ENCODE data around the gene PEAR1. TPM values are rescaled to one million over a fixed set of nuclear protein-coding genes. Genes with fewer than 3 reads are reported as not detected.

Gene PEAR1
- polyA plus RNA-seq, 1 of the 3 experiments (the other 2 are of a cell fraction), result 1.2 TPM

GRCh38 chr1:156937883-156938282 lies 44.4 kb downstream of the PEAR1 start:
- CTCF ChIA-PET, result interaction anchor here (0.6 to 5.0 kb wide), 3 partner anchors 10 to 138 kb away, joined by 3 to 50 read pairs (median 15); no protein-coding TSS in a partner anchor
- TF ChIP-seq FOSL2 (IDR thresholded peaks at IDR 0.05; ENCODE audit: borderline replicate concordance, low read depth) (no peak), FOXM1 (IDR thresholded peaks at IDR 0.05; ENCODE audit: low read depth) (no peak), NRF1 (IDR thresholded peaks at IDR 0.05; ENCODE audit: low read depth, low read length) (no peak), JUND (IDR thresholded peaks at IDR 0.05) (no peak), SIN3A (IDR thresholded peaks at IDR 0.05; ENCODE audit: borderline replicate concordance, low read depth, low read length) (no peak), RAD21 (IDR thresholded peaks at IDR 0.05; ENCODE audit: low read length) (no peak), ELF1 (IDR thresholded peaks at IDR 0.05) (no peak), CHD2 (IDR thresholded peaks at IDR 0.05; ENCODE audit: low read length, partially characterized antibody) (no peak), ZBTB33 (IDR thresholded peaks at IDR 0.05; ENCODE audit: borderline replicate concordance, low read depth) (no peak), USF2 (IDR thresholded peaks at IDR 0.05; ENCODE audit: borderline replicate concordance, low read depth, low read length) (no peak), POLR2AphosphoS5 (IDR thresholded peaks at IDR 0.05; ENCODE audit: low read depth, low read length) (no peak), PBX3 (IDR thresholded peaks at IDR 0.05) (no peak), RXRA (IDR thresholded peaks at IDR 0.05; ENCODE audit: borderline replicate concordance, low read depth) (no peak), MEF2A (IDR thresholded peaks at IDR 0.05; ENCODE audit: borderline replicate concordance, low read depth) (no peak)

GRCh38 chr1:156938813-156939212 lies 45.3 kb downstream of the PEAR1 start:
- no peak overlapping the region for H3K4me3 ChIP-seq (ENCODE audit: low read depth in 2 of 2, low read length in 1 of 2)
- no peaks in the 10 kb centered on the region for H3K4me1 ChIP-seq (ENCODE audit: control insufficient read depth in 1 of 2, insufficient read depth in 2 of 2, low read depth in 1 of 2, low read length in 1 of 2)
- H2AFZ ChIP-seq (ENCODE audit: low read depth), result no peak overlapping the region
- H3K27ac ChIP-seq (ENCODE audit: low read depth in 2 of 2, low read length in 1 of 2), result no peak overlapping the region
- H3K9me2 ChIP-seq, result no peaks in the 10 kb centered on the region
- no peak overlapping the region for H3K9ac ChIP-seq
- H3K9me3 ChIP-seq, result no peaks in the 10 kb centered on the region
- H4K20me1 ChIP-seq (ENCODE audit: insufficient read depth), result no peaks in the 10 kb centered on the region
- peaks cover 11 to 72% of the 10 kb centered on the region in 2 experiments for H3K36me3 ChIP-seq (replicated peaks in 1 of 2; ENCODE audit: control insufficient read depth in 1 of 2, insufficient read depth in 2 of 2, low read length in 1 of 2)
- H3K79me2 ChIP-seq (ENCODE audit: insufficient read depth), result no peaks in the 10 kb centered on the region
- DNase-seq, result no peak
- H3F3A ChIP-seq (replicated peaks; ENCODE audit: insufficient read depth), result no peaks in the 10 kb centered on the region
- POLR2A ChIA-PET, result no interaction called here
- H3K4me2 ChIP-seq, result no peak overlapping the region
- H3K27me3 ChIP-seq (ENCODE audit: insufficient read depth), result no peaks in the 10 kb centered on the region
- WGBS (ENCODE audit: low lambda C conversion rate), result 88% methylated on average over 7 of the region's 7 CpGs
- CTCF ChIA-PET, result interaction anchor here (5.0 kb wide), 1 partner anchor 11 kb away, joined by 50 read pairs; no protein-coding TSS in a partner anchor
- TF ChIP-seq NFIC (IDR thresholded peaks at IDR 0.05; ENCODE audit: borderline replicate concordance) (no peak), FOSL2 (IDR thresholded peaks at IDR 0.05; ENCODE audit: borderline replicate concordance, low read depth) (no peak), FOXJ3 (CRISPR knock-in tag; IDR thresholded peaks at IDR 0.05) (no peak), TAF1 (IDR thresholded peaks at IDR 0.05; ENCODE audit: borderline replicate concordance, low read depth, low read length) (no peak), ELF1 (IDR thresholded peaks at IDR 0.05) (no peak), REST (IDR thresholded peaks at IDR 0.05; ENCODE audit: low read depth, low read length) (no peak), EP300 (IDR thresholded peaks at IDR 0.05; ENCODE audit: borderline replicate concordance in 1 of 2, low read depth in 1 of 2, low read length in 1 of 2) (no peak), FOXM1 (IDR thresholded peaks at IDR 0.05; ENCODE audit: low read depth) (no peak), RAD21 (IDR thresholded peaks at IDR 0.05; ENCODE audit: low read length) (no peak), TEAD4 (IDR thresholded peaks at IDR 0.05; ENCODE audit: borderline replicate concordance, insufficient read depth) (no peak), MAX (IDR thresholded peaks at IDR 0.05; ENCODE audit: low read depth) (no peak)

More at GRCh38 chr1:156937883-156938282, 44.4 kb downstream of the PEAR1 start:
- Histone ChIP-seq H3K4me3 (ENCODE audit: low read depth in 2 of 2, low read length in 1 of 2) (no peak overlapping the region), H3K9ac (no peak overlapping the region), H3K27me3 (ENCODE audit: insufficient read depth) (no peaks in the 10 kb centered on the region), H3K4me1 (ENCODE audit: control insufficient read depth in 1 of 2, insufficient read depth in 2 of 2, low read depth in 1 of 2, low read length in 1 of 2) (no peaks in the 10 kb centered on the region), H3F3A (replicated peaks; ENCODE audit: insufficient read depth) (no peaks in the 10 kb centered on the region), H3K9me2 (no peaks in the 10 kb centered on the region), H3K27ac (ENCODE audit: low read depth in 2 of 2, low read length in 1 of 2) (no peak overlapping the region), H2AFZ (ENCODE audit: low read depth) (no peak overlapping the region), H3K9me3 (no peaks in the 10 kb centered on the region), H3K36me3 (replicated peaks in 1 of 2; ENCODE audit: control insufficient read depth in 1 of 2, insufficient read depth in 2 of 2, low read length in 1 of 2) (peaks cover 6 to 67% of the 10 kb centered on the region in 2 experiments), H3K79me2 (ENCODE audit: insufficient read depth) (no peaks in the 10 kb centered on the region), H3K4me2 (no peak overlapping the region), H4K20me1 (ENCODE audit: insufficient read depth) (no peaks in the 10 kb centered on the region)
- POLR2A ChIA-PET, result interaction anchor here (0.7 to 1.2 kb wide), 2 partner anchors 9 to 171 kb away, joined by 3 read pairs; no protein-coding TSS in a partner anchor
- DNase-seq, result no peak
- WGBS (ENCODE audit: low lambda C conversion rate), result 97% methylated on average over 8 of the region's 8 CpGs
